Neural cell (in vitro differentiated cells): ENCODE results near the gene CES4A. TPM values are rescaled to one million over a fixed set of nuclear protein-coding genes. Genes with fewer than 3 reads are reported as not detected.

ENCODE experiments used
- H2AFZ ChIP-seq: fragments of 200-600, 300-800 bp; sonication (generic), shearing (Covaris generic); 2 replicates; pipeline ENCODE4 v1.6.0; 2014; ENCODE audit warnings: low read depth, mild to moderate bottlenecking, antibody characterized with exemption, low read length, moderate library complexity
- H3F3A ChIP-seq: fragments of 200-600 bp; shearing (Covaris generic); 2 replicates; pipeline ENCODE4 v1.6.1; 2016; ENCODE audit warnings: mild to moderate bottlenecking, moderate library complexity, mixed read lengths, antibody characterized with exemption, low read length; ENCODE audit not compliant: insufficient read depth, poor library complexity, severe bottlenecking
- H3K27ac ChIP-seq: fragments of 200-600, 300-800 bp; sonication (generic), shearing (Covaris generic); 2 replicates; pipeline ENCODE4 v1.5.1; 2014; ENCODE audit warnings: mild to moderate bottlenecking, low read length, moderate library complexity
- H3K27me3 ChIP-seq: fragments of 300-800, 200-600 bp; sonication (generic), shearing (Covaris generic); 2 replicates; pipeline ENCODE4 v1.6.0; 2014; ENCODE audit warnings: mild to moderate bottlenecking, low read depth, low read length, moderate library complexity; ENCODE audit not compliant: insufficient read depth
- H3K36me3 ChIP-seq: fragments of 300-800, 200-600 bp; sonication (generic), shearing (Covaris generic); 2 replicates; pipeline ENCODE4 v1.5.1; 2014; ENCODE audit warnings: mild to moderate bottlenecking, antibody characterized with exemption, low read length, moderate library complexity; ENCODE audit not compliant: insufficient read depth
- H3K4me2 ChIP-seq: fragments of 300-800, 200-600 bp; sonication (generic), shearing (Covaris generic); 2 replicates; pipeline ENCODE4 v1.6.0; 2014; ENCODE audit warnings: mild to moderate bottlenecking, low read length
- H3K4me3 ChIP-seq: fragments of 300-800, 200-600 bp; sonication (generic), shearing (Covaris generic); 2 replicates; pipeline ENCODE4 v1.5.1; 2014; ENCODE audit warnings: mild to moderate bottlenecking, low read length, moderate library complexity
- H3K79me2 ChIP-seq: fragments of 200-600 bp; shearing (Covaris generic); replicated peaks from 2 replicates; pipeline ENCODE4 v1.6.0; 2014; ENCODE audit warnings: mild to moderate bottlenecking, low read length, moderate library complexity; ENCODE audit not compliant: insufficient read depth
- H3K9ac ChIP-seq: fragments of 300-800, 200-600 bp; sonication (generic), shearing (Covaris generic); 2 replicates; pipeline ENCODE4 v1.6.1; 2016; ENCODE audit warnings: mild to moderate bottlenecking, low read length, mixed read lengths
- H3K9me2 ChIP-seq: fragments of 200-600 bp; shearing (Covaris generic); 2 replicates; pipeline ENCODE4 v1.6.1; 2016; ENCODE audit warnings: mild to moderate bottlenecking, low read length, mixed read lengths; ENCODE audit not compliant: insufficient read depth
- H3K9me3 ChIP-seq: fragments of 200-600, 300-800 bp; sonication (generic), shearing (Covaris generic); 2 replicates; pipeline ENCODE4 v1.6.1; 2016; ENCODE audit warnings: mild to moderate bottlenecking, mixed run types, low read length, moderate library complexity, mixed read lengths
- H4K20me1 ChIP-seq: fragments of 200-600 bp; shearing (Covaris generic); 2 replicates; pipeline ENCODE4 v1.6.1; 2016; ENCODE audit warnings: mild to moderate bottlenecking, mixed run types; ENCODE audit not compliant: insufficient read depth
- EP300 ChIP-seq: fragments of 450-650 bp; conservative IDR thresholded peaks from 2 replicates; pipeline ENCODE4 v1.6.1; 2014; ENCODE audit warnings: antibody characterized with exemption, mild to moderate bottlenecking, moderate library complexity; ENCODE audit not compliant: poor library complexity, severe bottlenecking
- EZH2 ChIP-seq: fragments of 200-600, 300-800 bp; shearing (Covaris generic), sonication (generic); IDR thresholded peaks from 2 replicates; pipeline ENCODE4 v1.6.1; 2014; ENCODE audit warnings: antibody characterized with exemption, low read length, borderline replicate concordance, mild to moderate bottlenecking; ENCODE audit not compliant: insufficient read depth, poor library complexity, severe bottlenecking
- MXI1 ChIP-seq: fragments of 450-650 bp; conservative IDR thresholded peaks from 2 replicates; pipeline ENCODE4 v1.6.1; 2014; ENCODE audit warnings: antibody characterized with exemption, mild to moderate bottlenecking; ENCODE audit not compliant: poor library complexity, severe bottlenecking
- POLR2AphosphoS5 ChIP-seq: IDR thresholded peaks from 2 replicates; pipeline ENCODE4 v1.6.1; 2012
- RAD21 ChIP-seq: fragments of 450-650 bp; conservative IDR thresholded peaks from 2 replicates; pipeline ENCODE4 v1.6.1; 2014; ENCODE audit warnings: antibody characterized with exemption, mild to moderate bottlenecking, moderate library complexity
- SMC3 ChIP-seq: fragments of 450-650 bp; conservative IDR thresholded peaks from 2 replicates; pipeline ENCODE4 v1.6.1; 2014; ENCODE audit warnings: antibody characterized with exemption, mild to moderate bottlenecking, moderate library complexity; ENCODE audit not compliant: poor library complexity
- TAF1 ChIP-seq: IDR thresholded peaks from 2 replicates; pipeline ENCODE4 v1.6.1; 2012; ENCODE audit warnings: low read depth
- polyA plus RNA-seq: library from polyadenylated mRNA; depleted of rRNA; stranded (reverse); fragments of >200 nt; gene quantifications from 2 replicates; pipeline ENCODE4 v1.2.3, GENCODE V29; 2014
- TF ChIP-seq, protein P1 (sequence below): IDR thresholded peaks from 2 replicates; pipeline ENCODE4 v1.6.1; 2012; ENCODE audit warnings: borderline replicate concordance
- TF ChIP-seq, protein P2 (sequence below): fragments of 450-650 bp; IDR thresholded peaks from 2 replicates; pipeline ENCODE4 v1.5.1; 2014; ENCODE audit warnings: antibody characterized with exemption, mild to moderate bottlenecking, moderate library complexity; ENCODE audit not compliant: poor library complexity, severe bottlenecking

Gene CES4A
- polyA plus RNA-seq, 1 donor from 2014 or later = 51.2 TPM

DNA sequence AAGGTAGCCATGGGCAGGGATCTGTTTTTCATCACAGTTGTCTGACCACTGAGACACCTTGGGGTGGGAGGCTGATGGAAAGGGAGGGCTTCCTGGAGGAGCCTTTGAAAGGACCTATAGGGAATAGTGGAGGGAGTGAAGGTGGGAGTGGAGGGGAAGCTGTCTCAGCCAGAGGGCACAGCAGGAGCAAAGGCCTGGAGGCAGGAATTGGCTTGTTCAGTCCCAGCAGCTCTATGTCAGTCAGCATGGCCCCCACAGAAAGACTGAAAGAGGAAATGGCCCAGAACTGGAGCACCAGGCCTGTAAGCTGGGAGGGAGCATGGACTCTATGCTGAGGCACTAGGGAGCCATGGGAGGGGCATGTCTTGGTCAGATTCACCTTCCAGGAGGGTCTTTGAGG, 27.8 kb downstream of the CES4A start:
- no peak overlapping the region for H3K4me3 ChIP-seq
- no peaks in the 10 kb centered on the region for H3K36me3 ChIP-seq
- H3K4me2 ChIP-seq = no peak overlapping the region
- H3K9ac ChIP-seq = no peak overlapping the region
- no peak overlapping the region for H2AFZ ChIP-seq
- H3K27ac ChIP-seq = no peak overlapping the region
- H3K79me2 ChIP-seq = no peaks in the 10 kb centered on the region
- H4K20me1 ChIP-seq = no peaks in the 10 kb centered on the region
- no peaks in the 10 kb centered on the region for H3K9me2 ChIP-seq
- no peaks in the 10 kb centered on the region for H3F3A ChIP-seq
- H3K9me3 ChIP-seq = no peaks in the 10 kb centered on the region
- H3K27me3 ChIP-seq = peaks cover 22% of the 10 kb centered on the region
- TF ChIP-seq RAD21 = no peak
- no peak for TF ChIP-seq EZH2
- no peak for TF ChIP-seq POLR2AphosphoS5
- no peak for TF ChIP-seq SMC3
- TF ChIP-seq, protein P1, sequence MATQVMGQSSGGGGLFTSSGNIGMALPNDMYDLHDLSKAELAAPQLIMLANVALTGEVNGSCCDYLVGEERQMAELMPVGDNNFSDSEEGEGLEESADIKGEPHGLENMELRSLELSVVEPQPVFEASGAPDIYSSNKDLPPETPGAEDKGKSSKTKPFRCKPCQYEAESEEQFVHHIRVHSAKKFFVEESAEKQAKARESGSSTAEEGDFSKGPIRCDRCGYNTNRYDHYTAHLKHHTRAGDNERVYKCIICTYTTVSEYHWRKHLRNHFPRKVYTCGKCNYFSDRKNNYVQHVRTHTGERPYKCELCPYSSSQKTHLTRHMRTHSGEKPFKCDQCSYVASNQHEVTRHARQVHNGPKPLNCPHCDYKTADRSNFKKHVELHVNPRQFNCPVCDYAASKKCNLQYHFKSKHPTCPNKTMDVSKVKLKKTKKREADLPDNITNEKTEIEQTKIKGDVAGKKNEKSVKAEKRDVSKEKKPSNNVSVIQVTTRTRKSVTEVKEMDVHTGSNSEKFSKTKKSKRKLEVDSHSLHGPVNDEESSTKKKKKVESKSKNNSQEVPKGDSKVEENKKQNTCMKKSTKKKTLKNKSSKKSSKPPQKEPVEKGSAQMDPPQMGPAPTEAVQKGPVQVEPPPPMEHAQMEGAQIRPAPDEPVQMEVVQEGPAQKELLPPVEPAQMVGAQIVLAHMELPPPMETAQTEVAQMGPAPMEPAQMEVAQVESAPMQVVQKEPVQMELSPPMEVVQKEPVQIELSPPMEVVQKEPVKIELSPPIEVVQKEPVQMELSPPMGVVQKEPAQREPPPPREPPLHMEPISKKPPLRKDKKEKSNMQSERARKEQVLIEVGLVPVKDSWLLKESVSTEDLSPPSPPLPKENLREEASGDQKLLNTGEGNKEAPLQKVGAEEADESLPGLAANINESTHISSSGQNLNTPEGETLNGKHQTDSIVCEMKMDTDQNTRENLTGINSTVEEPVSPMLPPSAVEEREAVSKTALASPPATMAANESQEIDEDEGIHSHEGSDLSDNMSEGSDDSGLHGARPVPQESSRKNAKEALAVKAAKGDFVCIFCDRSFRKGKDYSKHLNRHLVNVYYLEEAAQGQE = no peak
- TF ChIP-seq EP300 = no peak
- TF ChIP-seq, protein P2, sequence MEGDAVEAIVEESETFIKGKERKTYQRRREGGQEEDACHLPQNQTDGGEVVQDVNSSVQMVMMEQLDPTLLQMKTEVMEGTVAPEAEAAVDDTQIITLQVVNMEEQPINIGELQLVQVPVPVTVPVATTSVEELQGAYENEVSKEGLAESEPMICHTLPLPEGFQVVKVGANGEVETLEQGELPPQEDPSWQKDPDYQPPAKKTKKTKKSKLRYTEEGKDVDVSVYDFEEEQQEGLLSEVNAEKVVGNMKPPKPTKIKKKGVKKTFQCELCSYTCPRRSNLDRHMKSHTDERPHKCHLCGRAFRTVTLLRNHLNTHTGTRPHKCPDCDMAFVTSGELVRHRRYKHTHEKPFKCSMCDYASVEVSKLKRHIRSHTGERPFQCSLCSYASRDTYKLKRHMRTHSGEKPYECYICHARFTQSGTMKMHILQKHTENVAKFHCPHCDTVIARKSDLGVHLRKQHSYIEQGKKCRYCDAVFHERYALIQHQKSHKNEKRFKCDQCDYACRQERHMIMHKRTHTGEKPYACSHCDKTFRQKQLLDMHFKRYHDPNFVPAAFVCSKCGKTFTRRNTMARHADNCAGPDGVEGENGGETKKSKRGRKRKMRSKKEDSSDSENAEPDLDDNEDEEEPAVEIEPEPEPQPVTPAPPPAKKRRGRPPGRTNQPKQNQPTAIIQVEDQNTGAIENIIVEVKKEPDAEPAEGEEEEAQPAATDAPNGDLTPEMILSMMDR = no peak
- no peak for TF ChIP-seq TAF1
- no peak for TF ChIP-seq MXI1

DNA sequence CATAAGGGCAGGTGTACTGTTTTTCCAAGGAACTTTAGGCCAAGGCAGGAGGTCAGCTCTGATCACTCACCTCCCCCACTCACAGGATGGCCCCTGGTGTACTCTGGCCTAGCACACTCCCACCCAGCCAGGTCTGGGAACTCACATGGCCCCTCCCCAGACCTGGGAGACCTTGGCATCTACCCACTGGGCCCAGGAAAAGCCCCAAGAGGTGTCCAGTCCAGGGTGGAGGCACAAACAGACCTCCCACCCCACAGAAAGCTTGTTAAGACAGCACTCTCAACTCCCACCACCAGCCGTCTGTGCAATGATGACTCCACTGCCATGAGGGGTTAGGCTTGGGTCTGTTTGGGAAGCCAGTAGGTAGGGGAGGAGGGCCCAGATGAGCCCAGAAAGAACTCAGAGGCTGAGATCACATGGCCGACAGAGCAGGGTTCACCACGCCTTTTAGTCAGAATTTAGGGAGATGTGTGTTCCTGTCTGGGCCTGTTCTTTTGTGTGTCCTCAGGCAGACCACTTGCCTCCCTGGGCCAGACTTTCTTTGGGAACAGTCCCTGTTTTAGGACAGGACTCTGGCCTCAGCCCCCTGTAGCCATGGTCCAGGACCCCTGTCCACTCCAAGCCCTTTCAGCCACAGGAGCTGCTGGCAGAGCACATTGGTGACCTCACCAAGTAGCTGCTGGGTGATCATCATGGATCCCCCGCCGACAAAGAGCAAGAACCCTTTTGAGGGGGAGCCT, 28.5 kb downstream of the CES4A start:
- H3K27me3 ChIP-seq = peaks cover 22% of the 10 kb centered on the region
- TF ChIP-seq MXI1 (no peak), POLR2AphosphoS5 (no peak)

More for the DNA sequence above, 28.5 kb downstream of the CES4A start:
- Histone ChIP-seq H3K9me3 (no peaks in the 10 kb centered on the region), H2AFZ (no peak overlapping the region), H3K4me3 (no peak overlapping the region), H3K79me2 (no peaks in the 10 kb centered on the region), H3K4me2 (no peak overlapping the region), H4K20me1 (no peaks in the 10 kb centered on the region), H3K9ac (no peak overlapping the region), H3K9me2 (no peaks in the 10 kb centered on the region), H3K27ac (no peak overlapping the region), H3K36me3 (no peaks in the 10 kb centered on the region), H3F3A (no peaks in the 10 kb centered on the region)
